NB4 (cell line): ENCODE data around the gene ZNF487.
A peak's percentile ranks its signal among the peaks of the same experiment; 100 is the strongest.
"Not testable (repeated sequence)": the region's sequence is repeated elsewhere in the genome, so short reads cannot be mapped to it uniquely, and the experiment has no call there.

Experiments used
- DNase-seq: peaks from one replicate; pipeline ENCODE4 v3.0.0; 2010; ENCODE audit warnings: low read depth
- H3K4me3 ChIP-seq: one replicate; pipeline ENCODE4 v1.5.1; 2011; ENCODE audit warnings: mild to moderate bottlenecking, low read depth, low read length, moderate library complexity
- MYC ChIP-seq: IDR thresholded peaks from 2 replicates; pipeline ENCODE4 v1.6.1; 2011; ENCODE audit warnings: low read depth, low read length
- POLR2A ChIP-seq: IDR thresholded peaks from 2 replicates; pipeline ENCODE4 v1.6.1; 2011; ENCODE audit warnings: mild to moderate bottlenecking; ENCODE audit not compliant: insufficient read length; ENCODE audit errors: extremely low read depth
- TF ChIP-seq, protein P1 (sequence below): IDR thresholded peaks from 2 replicates; pipeline ENCODE4 v1.6.1; 2011; ENCODE audit warnings: low read depth, low read length
- TF ChIP-seq, protein P2 (sequence below): IDR thresholded peaks from one replicate; pipeline ENCODE4 v1.5.1; 2012; ENCODE audit warnings: low read depth, low read length

Gene ZNF487

DNA sequence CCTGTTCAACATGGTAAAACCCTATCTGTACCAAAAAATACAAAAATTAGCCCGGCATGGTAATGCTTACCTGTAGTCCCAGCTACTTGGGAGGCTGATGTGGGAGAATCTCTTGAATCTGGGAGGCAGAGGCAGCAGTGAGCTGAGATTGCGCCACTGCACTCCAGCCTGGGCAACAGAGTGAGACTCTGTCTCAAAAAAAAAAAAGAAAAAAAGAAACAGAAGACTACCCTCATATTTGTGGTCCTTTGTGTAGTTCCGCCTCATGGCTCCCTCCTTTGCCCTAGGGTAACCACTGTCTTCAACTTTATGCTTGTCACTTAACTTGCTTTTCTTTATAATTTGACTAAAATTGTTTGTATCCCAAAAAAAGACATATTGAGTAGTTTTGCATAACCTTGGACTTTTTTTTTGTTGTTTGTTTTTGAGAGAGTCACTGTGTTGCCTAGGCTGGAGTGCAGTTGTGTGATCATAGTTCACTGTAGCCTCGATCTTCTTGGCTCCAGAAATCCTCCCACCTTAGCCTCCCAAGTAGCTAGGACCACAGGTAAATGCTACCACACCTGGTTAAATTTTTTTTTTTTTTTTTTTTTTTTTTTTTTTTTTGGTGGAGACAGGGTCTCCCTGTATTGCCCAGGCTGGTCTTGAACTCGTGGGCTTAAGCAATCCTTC, 3.7 kb downstream of the ZNF487 start:
- H3K4me3 ChIP-seq, result no peak overlapping the region
- DNase-seq, result no peak
- TF ChIP-seq, protein P1, sequence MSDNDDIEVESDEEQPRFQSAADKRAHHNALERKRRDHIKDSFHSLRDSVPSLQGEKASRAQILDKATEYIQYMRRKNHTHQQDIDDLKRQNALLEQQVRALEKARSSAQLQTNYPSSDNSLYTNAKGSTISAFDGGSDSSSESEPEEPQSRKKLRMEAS, result no peak
- TF ChIP-seq POLR2A, result no peak
- TF ChIP-seq, protein P2, sequence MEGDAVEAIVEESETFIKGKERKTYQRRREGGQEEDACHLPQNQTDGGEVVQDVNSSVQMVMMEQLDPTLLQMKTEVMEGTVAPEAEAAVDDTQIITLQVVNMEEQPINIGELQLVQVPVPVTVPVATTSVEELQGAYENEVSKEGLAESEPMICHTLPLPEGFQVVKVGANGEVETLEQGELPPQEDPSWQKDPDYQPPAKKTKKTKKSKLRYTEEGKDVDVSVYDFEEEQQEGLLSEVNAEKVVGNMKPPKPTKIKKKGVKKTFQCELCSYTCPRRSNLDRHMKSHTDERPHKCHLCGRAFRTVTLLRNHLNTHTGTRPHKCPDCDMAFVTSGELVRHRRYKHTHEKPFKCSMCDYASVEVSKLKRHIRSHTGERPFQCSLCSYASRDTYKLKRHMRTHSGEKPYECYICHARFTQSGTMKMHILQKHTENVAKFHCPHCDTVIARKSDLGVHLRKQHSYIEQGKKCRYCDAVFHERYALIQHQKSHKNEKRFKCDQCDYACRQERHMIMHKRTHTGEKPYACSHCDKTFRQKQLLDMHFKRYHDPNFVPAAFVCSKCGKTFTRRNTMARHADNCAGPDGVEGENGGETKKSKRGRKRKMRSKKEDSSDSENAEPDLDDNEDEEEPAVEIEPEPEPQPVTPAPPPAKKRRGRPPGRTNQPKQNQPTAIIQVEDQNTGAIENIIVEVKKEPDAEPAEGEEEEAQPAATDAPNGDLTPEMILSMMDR, result no peak
- TF ChIP-seq MYC, result no peak

DNA sequence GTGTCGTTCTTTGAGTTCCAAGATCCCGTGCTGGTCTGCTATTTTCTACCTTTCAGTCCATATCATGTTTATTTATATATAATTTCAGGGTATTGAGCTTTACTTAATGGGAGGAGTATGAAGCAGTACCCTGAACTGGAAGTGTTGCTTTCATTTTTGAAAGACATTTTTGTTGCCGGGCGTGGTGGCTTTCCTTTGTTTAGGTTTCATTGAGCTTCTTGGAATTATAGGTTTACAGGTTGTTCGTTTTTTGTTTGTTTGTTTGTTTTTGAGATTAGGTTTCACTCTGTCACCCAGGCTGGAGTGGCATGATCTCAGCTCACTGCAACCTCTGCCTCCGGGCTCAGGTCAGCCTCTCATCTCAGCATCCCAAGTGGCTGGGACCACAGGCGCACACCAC, 7.4 kb downstream of the ZNF487 start:
- no peak for TF ChIP-seq POLR2A
- no peak for DNase-seq
- no peak overlapping the region for H3K4me3 ChIP-seq

DNA sequence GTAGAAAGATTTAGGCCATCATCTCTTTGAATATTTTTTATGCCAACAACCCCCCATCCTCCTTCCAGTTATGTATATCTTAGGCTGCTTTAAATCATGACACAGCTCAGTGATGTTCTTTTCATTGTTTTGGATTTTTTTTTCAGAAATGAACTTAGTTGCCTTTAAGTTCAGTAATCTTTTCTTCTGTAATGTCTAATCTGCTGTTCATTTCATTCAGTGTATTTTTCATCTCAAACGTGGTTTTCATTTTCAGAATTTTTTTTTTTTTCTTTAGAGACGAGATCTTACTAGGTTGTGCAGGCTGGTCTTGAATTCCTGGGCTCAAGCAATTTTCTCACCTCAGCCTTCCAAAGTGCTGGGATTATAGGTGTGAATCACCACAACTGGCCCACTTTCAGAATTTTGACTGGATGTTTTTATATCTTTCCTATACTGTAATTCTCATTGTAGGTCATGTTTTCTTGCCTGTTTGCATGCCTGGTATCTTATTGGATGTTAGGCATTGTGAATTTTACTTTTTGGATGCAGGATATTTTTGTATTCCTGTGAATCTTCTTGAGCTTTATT, 8.1 kb downstream of the ZNF487 start:
- DNase-seq, result no peak
- TF ChIP-seq, protein P2, result no peak
- no peak for TF ChIP-seq POLR2A
- TF ChIP-seq MYC, result no peak
- TF ChIP-seq, protein P1, result no peak
- H3K4me3 ChIP-seq, result no peak overlapping the region

DNA sequence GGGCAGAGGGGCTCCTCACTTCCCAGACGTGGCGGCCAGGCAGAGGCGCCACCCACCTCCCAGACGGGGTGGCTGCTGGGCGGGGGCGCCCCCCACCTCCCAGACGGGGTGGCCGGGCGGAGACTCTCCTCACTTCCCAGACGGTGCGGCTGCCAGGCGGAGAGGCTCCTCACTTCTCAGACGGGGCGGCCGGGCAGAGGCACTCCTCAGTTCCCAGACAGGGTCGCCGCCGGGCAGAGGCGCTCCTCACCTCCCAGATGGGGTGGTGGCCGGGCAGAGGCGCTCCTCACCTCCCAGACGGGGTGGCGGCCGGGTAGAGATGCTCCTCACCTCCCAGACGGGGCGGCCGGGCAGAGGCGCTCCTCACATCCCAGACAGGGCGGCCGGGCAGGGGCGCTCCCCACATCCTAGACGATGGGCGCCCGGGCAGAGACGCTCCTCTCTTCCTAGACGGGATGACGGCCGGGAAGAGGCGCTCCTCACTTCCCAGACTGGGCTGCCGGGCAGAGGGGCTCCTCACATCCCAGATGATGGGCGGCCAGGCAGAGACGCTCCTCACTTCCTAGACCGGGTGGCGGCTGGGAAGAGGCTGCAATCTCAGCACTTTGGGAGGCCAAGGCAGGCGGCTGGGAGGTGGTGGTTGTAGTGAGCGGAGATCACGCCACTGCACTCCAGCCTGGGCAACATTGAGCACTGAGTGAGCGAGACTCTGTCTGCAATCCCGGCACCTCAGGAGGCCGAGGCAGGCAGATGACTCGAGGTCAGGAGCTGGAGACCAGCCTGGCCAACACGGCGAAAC, 9.5 kb downstream of the ZNF487 start:
- not testable (repeated sequence) for DNase-seq

DNA sequence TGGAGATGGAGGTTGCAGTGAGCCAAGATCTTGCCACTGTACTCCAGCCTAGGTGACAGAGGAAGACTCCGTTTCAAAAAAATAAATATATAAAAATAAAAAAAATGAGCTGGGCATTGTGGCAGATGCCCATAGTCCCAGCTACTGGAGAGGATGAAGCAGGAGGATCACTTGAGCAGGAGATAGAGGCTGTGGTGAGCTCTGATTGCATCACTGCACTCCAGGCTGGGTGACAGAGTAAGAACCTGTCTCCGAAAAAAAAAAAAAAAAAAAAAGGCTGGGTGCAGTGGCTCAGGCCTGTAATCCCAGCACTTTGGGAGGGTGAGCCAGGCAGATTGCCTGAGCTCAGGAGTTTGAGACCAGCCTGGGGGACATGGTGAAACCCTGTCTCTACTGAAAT, 11.8 kb downstream of the ZNF487 start:
- H3K4me3 ChIP-seq, result no peak overlapping the region
- TF ChIP-seq MYC (no peak), POLR2A (no peak)
- TF ChIP-seq, protein P1, result no peak
- TF ChIP-seq, protein P2, result no peak
- DNase-seq, result peak; percentile 40

More for the DNA sequence above, 9.5 kb downstream of the ZNF487 start:
- H3K4me3 ChIP-seq, result not testable (repeated sequence)

DNA sequence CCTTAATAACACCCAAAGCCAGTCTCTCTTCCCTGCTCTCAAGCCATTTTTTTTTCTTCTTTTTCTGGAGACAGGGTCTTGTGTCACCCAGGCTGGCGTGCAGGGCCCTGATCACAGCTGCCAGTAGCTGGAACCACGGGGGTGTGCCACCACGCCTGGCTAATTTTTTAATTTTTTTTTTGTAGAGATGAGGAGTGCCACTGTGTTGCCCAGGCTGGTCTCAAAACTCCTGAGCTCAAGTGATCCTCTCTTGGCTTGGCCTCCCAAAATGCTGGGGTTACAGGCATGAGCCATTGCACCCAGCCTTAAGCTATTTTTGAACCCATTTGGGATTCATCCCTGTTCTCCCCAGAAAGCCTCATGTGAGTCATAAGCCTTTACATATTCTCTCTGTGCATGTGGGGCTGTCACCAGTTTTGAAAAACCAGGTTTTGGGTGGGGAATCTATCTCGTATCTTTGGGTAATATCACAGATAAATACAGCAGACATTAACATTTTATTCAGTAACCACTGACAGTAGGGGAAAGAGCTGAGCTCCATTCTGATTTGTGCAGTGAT, 15.5 kb downstream of the ZNF487 start:
- no peak for TF ChIP-seq MYC
- TF ChIP-seq, protein P2, result no peak
- TF ChIP-seq, protein P1, result no peak
- TF ChIP-seq POLR2A, result no peak
- DNase-seq, result no peak
- H3K4me3 ChIP-seq, result no peak overlapping the region
